HEK293 (cell line): Measurements from ENCODE around the gene HOXC5.

Experiments used
- CTCF ChIA-PET: fragments of 350-600 bp; formaldehyde crosslinking; extraction: SDS; loops from one replicate; lab custom pipeline; 2021; ENCODE audit warnings: antibody characterized with exemption; lab: Yijun Ruan, JAX
- POLR2A ChIA-PET: fragments of 300-600 bp; formaldehyde crosslinking; extraction: SDS; loops from one replicate; lab custom pipeline; 2020; ENCODE audit warnings: antibody characterized with exemption, inconsistent platforms; lab: Yijun Ruan, JAX
- H3K27ac ChIP-seq: fragments of 200-500 bp; sonication (Bioruptor generic); 2 replicates; pipeline ENCODE4 v1.5.1; 2014; ENCODE audit warnings: low read depth, low read length, control low read depth, inconsistent platforms; ENCODE audit errors: extremely low read depth
- H3K36me3 ChIP-seq, 2 experiments: fragments of 200-500 bp in 1 of 2; sonication (Bioruptor generic) in 1 of 2; 1 replicate in 1 of 2; 2 replicates in 1 of 2; pipeline ENCODE4 v1.5.1; 2014 to 2017; ENCODE audit warnings: inconsistent platforms in 2 of 2, low read length in 2 of 2; ENCODE audit not compliant: control insufficient read depth in 2 of 2, insufficient read depth in 1 of 2
- H3K4me1 ChIP-seq: fragments of 200-500 bp; sonication (Bioruptor generic); 2 replicates; pipeline ENCODE4 v1.5.1; 2014; ENCODE audit warnings: mild to moderate bottlenecking, low read length, inconsistent platforms; ENCODE audit not compliant: control insufficient read depth, insufficient read depth
- H3K4me3 ChIP-seq: 2 replicates; pipeline ENCODE4 v1.5.1; 2011; ENCODE audit warnings: low read depth, mild to moderate bottlenecking, control low read depth, low read length, moderate library complexity
- H3K9me3 ChIP-seq: fragments of 200-500 bp; sonication (Bioruptor generic); 2 replicates; pipeline ENCODE4 v1.5.1; 2014; ENCODE audit warnings: low read depth, low read length, inconsistent platforms; ENCODE audit not compliant: control insufficient read depth, insufficient read depth
- BCL6B ChIP-seq: fragments of 450-650 bp; formaldehyde crosslinking; IDR thresholded peaks from 2 replicates; pipeline ENCODE4 v1.5.1; 2017; ENCODE audit warnings: missing biosample characterization, missing genetic modification characterization
- GLIS2 ChIP-seq: fragments of 450-650 bp; formaldehyde crosslinking; IDR thresholded peaks from 2 replicates; pipeline ENCODE4 v1.5.1; 2016; ENCODE audit warnings: missing biosample characterization, missing genetic modification characterization
- HIC1 ChIP-seq: fragments of 450-650 bp; formaldehyde crosslinking; IDR thresholded peaks from 2 replicates; pipeline ENCODE4 v1.5.1; 2016; ENCODE audit warnings: missing biosample characterization, missing genetic modification characterization
- SALL2 ChIP-seq: fragments of 450-650 bp; formaldehyde crosslinking; IDR thresholded peaks from 2 replicates; pipeline ENCODE4 v1.5.0; 2017; ENCODE audit warnings: missing biosample characterization, mild to moderate bottlenecking, missing genetic modification characterization, borderline replicate concordance
- SCRT2 ChIP-seq: fragments of 450-650 bp; formaldehyde crosslinking; IDR thresholded peaks from 2 replicates; pipeline ENCODE4 v1.5.1; 2016; ENCODE audit warnings: missing biosample characterization, missing genetic modification characterization
- WT1 ChIP-seq: fragments of 450-650 bp; formaldehyde crosslinking; IDR thresholded peaks from 2 replicates; pipeline ENCODE4 v1.5.1; 2016; ENCODE audit warnings: missing biosample characterization, missing genetic modification characterization
- ZBTB20 ChIP-seq: fragments of 450-650 bp; formaldehyde crosslinking; IDR thresholded peaks from 2 replicates; pipeline ENCODE4 v1.5.1; 2016; ENCODE audit warnings: missing biosample characterization, missing genetic modification characterization
- ZBTB48 ChIP-seq: fragments of 450-650 bp; formaldehyde crosslinking; IDR thresholded peaks from 2 replicates; pipeline ENCODE4 v1.5.1; 2016; ENCODE audit warnings: missing biosample characterization, missing genetic modification characterization
- ZFP3 ChIP-seq: fragments of 450-650 bp; formaldehyde crosslinking; IDR thresholded peaks from 2 replicates; pipeline ENCODE4 v1.5.1; 2016; ENCODE audit warnings: low read depth, missing biosample characterization, missing genetic modification characterization
- ZNF335 ChIP-seq: fragments of 450-650 bp; formaldehyde crosslinking; conservative IDR thresholded peaks from 2 replicates; pipeline ENCODE4 v1.5.1; 2016; ENCODE audit warnings: missing biosample characterization, missing genetic modification characterization
- ZNF623 ChIP-seq: fragments of 450-650 bp; formaldehyde crosslinking; IDR thresholded peaks from 2 replicates; pipeline ENCODE4 v1.5.1; 2016; ENCODE audit warnings: missing biosample characterization, missing genetic modification characterization
- ZSCAN18 ChIP-seq: fragments of 450-650 bp; formaldehyde crosslinking; IDR thresholded peaks from 2 replicates; pipeline ENCODE4 v1.5.1; 2016; ENCODE audit warnings: missing biosample characterization, missing genetic modification characterization
- ZSCAN5A ChIP-seq: fragments of 450-650 bp; formaldehyde crosslinking; IDR thresholded peaks from 2 replicates; pipeline ENCODE4 v1.5.1; 2016; ENCODE audit warnings: missing biosample characterization, missing genetic modification characterization
- ZXDB ChIP-seq: fragments of 450-650 bp; formaldehyde crosslinking; IDR thresholded peaks from 2 replicates; pipeline ENCODE4 v1.5.1; 2016; ENCODE audit warnings: missing biosample characterization, missing genetic modification characterization

The HOXC5 gene

GRCh38 chr12:54007538-54008259 lies 25.2 kb upstream of the HOXC5 start (continued):
- TF ChIP-seq BCL6B = peak; percentile 43; the same call in 1 of the 2 replicates
- no peak for TF ChIP-seq ZNF335 (tag by site-specific recombination)
- TF ChIP-seq, all 188 proteins: peak for 4

- peaks cover 3 to 6% of the 10 kb centered on the region in 2 experiments; a peak in 1 of 3 replicates for H3K36me3 ChIP-seq
- ChIA-PET CTCF (interaction anchor here (0.7 to 7.9 kb wide), 21 partner anchors 8 to 261 kb away, joined by 3 to 111 read pairs (median 7); partner anchors contain the start of genes HOXC5 and SMUG1), POLR2A (interaction anchor here (0.6 to 2.6 kb wide), 9 partner anchors 8 to 271 kb away, joined by 3 to 39 read pairs (median 8); partner anchors contain the start of genes CBX5, HOXC5 and HOXC9)
- H3K27ac ChIP-seq = peak overlapping the region; percentile 57; the same call in 1 of the 2 replicates
- H3K9me3 ChIP-seq = no peaks in the 10 kb centered on the region
- H3K4me1 ChIP-seq = peaks cover 35% of the 10 kb centered on the region
- TF ChIP-seq SALL2 (tag by site-specific recombination) (no peak), ZFP3 (tag by site-specific recombination) (no peak), ZNF623 (tag by site-specific recombination) (no peak), ZBTB20 (tag by site-specific recombination) (peak; percentile 48), ZNF335 (tag by site-specific recombination) (no peak), SCRT2 (tag by site-specific recombination) (0 out of 2 replicates have a peak, but pooled peaks have one; percentile 40), ZSCAN18 (tag by site-specific recombination) (no peak), WT1 (no peak), ZSCAN5A (tag by site-specific recombination) (no peak), ZBTB48 (tag by site-specific recombination) (peak; percentile 50; the same call in 1 of the 2 replicates), HIC1 (tag by site-specific recombination) (no peak), GLIS2 (tag by site-specific recombination) (no peak), ZXDB (no peak)
- H3K4me3 ChIP-seq = no peak overlapping the region
These were observed 24.6 kb upstream of the HOXC5 start for GRCh38 chr12:54008260-54008552.
